ENCODE measurements around the gene C21orf58.

The C21orf58 gene

DNA sequence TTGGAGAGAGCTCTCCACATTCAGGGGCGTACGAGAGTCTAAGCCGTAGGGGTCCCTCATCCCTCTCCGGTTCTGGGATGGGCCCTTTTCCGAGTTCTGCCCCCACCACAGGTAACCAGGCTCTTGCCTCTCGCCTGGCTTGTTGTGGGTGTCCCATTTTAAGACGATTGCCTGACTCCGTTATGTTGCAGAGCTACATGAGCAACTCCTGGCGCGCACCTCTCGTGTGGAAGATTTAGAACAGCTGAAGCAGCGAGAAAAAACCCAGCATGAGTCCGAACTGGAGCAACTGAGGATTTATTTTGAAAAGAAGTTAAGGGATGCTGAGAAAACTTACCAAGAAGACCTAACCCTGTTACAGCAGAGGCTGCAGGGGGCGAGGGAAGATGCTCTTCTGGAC lies 29.2 kb upstream of the C21orf58 start:
- DNase-seq, result no peak

DNA sequence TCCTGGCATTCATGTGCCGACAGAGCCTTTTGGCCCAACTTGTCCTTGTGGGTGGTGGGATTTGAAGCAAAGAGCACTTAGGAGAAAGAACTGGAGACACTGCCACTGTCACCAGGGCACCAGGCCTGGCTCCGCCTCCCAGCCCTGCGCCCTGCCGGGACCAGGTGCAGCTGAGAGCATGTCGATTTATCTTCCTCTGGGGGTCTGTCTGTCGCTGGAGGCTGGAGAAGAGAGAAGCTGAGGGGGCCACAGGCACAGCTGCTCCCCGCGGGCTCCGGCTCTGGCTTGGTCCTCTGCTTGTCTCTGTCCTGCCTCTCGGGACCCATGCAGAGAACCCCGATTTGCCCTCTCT lies 28.5 kb upstream of the C21orf58 start:
- DNase-seq, result no peak

DNA sequence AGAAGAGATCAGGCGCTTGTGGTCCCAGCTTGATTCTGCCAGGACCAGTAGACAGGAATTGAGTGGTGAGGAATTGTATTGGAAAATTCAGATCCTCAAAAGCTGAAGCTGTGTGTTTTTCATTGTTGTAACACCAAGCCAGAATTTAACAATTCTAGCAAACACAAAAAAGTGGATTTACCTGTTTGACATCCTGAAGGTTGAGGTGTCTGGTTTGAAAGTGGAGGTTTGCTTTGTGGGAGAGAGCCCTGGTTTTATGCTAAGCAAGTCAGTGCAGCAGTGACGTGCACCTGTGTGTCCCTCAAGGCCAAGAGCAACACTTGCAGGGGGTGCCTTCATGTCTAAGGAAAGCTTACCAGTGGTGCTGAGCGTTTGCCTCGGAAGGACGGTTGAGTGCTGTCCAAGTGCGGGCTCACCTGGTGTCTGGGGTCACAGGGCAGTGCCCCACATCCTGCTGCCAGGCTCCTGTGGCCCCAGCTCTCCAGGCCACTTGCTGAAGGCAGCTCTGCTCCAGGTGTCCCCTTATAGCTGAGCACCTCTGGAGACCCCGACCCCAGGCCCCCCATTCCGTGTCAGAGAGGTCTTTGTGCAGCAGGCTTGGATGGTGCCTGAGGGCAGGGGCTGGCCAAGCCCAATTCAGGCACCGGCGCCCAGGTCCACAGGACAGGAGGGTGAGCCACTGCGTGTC lies 27.9 kb upstream of the C21orf58 start:
- DNase-seq, result no peak

DNA sequence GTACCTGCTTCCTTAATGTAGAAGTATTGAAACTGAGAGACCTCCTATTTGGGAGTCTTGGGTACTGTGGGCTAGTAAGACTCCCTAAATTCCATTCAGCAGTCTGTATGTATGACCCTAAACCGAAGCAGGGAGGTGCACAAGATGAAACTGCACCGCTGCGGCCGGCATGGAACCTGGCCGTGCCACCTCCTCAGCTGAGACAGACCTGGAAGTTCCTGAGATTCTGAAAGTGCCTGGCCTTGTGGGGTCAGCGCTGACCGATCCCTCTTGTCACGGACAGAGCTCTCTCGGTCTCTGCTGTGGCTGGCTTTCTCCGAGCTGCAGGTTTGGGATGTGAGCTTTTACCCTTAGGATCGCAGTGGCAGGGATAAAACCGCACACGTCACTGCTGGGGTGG lies 27.3 kb upstream of the C21orf58 start:
- DNase-seq, result no peak

DNA sequence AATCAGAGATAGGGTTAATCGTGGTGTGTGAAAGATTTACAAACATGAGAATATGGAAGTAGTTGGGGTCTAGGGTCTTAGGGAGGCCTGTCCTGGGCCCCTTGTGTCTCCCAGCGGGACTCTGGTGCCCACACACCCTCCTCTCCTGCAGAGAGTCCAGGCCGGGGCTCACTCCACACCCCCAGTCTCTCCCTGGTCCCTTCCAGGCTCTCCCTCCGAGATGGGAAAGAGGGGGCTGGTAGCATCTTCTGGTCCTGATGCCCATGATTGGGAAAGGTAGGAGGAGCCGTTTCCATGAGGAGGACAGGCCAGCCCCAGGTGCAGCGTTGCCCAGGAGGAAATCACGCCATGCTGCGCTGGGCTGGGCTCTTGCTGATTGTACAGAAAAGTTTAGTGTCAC lies 26.9 kb upstream of the C21orf58 start:
- DNase-seq, result no peak

DNA sequence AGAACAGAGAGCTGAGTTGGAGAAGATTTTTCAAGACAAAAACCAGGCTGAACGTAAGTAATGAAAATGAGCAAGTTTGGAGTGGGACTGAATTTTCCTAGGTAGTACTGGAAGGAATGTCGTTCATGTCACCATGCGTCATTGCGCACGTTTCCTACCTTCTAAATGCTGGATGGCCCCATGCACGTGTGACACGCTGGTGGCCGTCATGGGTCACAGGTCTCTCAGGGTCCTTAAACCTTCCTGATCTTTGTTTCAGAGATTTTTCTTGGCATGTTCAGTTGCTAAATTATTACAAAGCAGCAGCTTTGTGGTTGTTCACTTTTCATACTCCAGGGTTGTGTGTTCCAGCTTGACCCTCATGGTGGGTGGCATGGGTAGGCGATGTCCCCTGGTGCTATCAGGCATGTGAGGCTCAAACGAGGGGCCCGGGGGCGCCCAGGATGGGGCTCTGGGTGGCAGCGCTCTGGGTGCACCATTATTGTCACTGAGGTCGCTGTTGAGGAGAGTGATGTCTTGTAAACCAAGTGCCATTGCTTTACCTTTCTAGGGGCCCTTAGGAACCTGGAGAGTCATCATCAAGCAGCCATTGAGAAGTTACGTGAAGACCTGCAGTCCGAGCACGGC lies 25.6 kb upstream of the C21orf58 start:
- DNase-seq, result no peak

DNA sequence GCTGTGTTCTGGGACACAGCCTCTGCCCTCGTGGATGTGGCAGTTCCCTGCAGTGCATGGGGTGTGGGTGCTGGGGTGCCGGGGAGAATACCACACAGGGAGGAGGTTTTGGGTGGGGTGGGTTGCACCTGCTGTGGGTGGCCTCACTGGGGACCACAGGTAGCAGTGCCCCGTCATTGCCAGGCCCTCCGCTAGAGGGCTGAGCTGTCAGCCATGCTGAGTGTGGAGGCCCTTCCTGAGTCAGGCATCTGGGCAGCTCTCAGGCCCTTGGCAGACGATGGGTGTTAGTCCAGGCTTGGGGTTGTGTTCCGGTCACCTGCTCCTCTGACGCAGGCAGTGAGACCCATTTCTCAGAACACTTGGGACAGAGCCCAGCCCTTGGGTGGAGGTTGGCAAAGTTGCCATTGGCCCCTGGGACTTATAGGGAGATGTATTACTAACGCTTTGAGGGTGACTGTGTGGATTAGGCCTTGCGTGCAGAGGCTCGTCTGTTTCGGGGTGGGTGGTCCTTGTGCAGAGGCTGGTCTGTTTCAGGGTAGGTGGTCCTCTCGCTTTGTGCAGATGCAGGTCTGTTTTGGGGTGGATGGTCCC lies 24.2 kb upstream of the C21orf58 start:
- DNase-seq, result no peak

DNA sequence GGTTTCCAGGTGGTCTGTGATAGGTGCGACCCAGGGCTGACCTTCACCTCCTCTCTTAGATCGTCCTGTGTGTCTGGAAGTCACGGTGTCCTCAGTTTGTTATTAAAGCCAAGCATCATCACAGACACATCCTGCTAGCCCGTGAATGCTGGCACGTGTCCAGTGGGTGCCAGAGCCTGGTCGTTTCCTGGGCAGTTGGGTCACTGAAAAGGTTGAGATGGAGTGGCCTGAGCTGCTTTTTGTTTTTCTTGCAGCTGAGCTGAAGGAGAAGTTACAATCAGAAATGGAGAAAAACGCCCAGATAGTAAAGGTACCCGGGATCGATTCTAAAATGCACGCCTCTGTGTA lies 23.5 kb upstream of the C21orf58 start:
- DNase-seq, result no peak

DNA sequence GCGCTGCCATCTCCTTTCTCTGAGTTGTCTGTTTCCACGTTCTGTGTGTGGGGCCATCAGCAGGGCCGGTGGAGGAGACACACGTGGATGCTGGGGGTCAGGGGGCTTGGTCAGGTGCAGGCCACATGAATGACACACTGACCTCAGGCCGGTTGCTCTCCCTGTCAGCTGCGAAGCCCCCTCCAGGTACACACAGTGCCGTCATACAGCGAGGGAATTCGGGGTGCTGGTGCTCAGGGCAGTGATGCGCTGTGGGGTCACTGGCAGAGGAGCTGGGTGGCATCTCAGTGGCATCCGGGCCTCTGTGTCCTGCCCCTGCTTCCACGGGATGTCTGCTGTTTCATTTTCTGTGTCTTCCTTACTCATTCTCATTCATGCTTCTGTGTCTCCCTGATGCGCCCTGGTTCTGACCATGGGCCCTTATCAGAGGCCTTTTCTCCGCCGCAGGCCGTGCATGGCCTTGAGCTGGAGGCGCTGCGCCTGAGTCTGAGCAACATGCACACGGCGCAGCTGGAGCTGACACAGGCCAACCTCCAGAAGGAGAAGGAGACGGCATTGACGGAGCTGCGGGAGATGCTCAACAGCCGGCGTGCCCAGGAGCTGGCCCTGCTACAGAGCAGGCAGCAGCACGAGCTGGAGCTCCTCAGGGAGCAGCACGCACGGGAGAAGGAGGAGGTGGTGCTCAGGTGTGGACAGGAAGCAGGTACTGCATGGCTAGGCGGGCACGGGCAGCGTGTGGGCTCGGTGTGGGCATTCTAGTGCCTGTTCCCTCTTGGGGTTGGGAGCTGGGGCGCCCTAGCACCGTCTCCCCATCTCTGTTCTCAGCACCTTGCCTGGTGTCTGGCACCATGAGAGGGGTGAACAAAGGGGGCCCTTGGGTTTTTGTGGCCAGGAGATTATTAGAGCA lies 22.9 kb upstream of the C21orf58 start:
- no peak for DNase-seq

DNA sequence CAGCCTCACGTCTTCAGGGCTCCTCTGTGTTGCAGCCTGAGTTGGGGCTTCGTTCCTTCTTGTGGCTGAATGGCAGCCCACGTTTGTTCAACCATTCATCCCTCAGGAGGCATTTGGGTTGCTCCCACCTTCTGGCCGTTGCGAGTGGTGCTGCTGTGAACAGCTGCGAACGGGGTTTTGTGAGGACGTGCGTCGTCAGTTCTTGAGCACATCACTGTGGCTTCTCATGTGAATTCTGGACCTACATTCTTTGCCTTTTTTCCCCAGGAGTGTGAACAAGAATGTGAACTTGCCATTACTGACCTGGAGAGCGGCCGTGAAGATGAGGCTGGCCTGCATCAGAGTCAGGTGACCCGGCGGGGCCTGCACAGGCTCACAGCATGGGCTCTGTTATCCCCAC lies 22.2 kb upstream of the C21orf58 start:
- DNase-seq, result no peak

DNA sequence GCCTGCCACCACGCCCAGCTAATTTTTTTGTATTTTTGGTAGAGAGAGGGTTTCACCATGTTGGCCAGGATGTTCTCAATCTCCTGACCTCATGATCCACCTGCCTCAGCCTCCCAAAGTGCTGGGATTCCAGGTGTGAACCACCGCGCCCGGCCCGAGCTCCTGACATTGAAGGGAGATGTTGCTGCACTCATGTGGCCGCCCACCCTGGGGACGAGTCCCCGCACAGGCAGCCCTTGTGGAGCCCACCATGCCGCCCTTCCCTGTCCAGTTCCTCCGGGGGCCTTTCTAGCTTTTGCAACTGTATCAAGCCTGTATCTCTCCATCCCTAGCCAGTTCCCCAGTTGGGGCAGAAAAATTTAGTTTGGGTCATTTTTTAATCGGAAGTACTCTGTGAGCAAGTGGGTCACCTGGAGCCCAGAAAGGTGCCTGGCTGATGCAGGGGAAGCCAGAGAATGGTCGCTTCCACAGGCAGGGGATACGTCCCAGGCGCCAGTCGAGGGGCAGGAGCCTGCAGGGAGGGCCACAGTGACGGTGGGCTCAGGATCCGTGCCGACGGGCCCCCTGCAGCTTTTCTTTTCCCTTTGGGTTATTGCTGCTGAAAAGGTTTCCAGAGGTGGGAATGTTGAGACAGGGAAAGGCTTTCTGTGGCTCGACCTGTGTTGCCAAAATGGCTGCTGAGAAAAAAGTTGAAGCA lies 20.7 kb upstream of the C21orf58 start:
- no peak for DNase-seq

DNA sequence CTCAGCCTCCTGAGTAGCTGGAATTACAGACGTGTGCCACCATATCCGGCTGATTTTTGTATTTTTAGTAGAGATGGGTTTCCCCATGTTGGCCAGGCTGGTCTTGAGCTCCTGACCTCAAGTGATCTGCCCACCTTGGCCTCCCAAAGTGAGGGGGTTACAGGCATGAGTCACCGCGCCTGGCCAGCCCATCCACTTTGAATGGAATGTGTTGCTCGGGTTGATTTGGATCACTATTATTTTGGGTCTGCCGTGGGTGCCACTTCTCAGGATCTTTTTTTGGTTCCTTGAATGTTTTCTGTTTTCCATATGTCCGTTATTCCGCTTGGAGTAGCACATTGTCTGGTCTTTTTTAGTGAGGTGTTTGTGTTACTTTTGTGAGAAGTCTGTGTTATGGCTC lies 17.3 kb upstream of the C21orf58 start:
- no peak for DNase-seq

DNA sequence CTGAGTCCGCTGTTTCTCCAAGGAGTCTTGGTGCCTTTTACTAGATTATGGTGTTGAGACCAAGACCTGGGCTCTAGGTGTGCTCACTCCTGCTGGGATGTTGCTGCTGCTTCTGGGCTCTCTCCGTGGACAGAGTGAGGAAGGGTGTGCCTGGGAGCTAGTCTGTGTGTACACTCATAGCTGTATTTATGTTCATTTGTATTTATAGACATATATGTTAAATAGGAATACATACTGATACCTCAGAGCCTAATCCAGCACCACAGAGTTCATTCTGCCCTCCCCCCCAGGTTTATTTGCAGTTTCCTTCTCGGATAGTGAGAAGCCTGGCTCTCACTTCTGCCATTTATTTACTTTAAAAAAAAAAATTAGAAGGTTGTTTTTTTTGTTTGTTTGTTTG lies 12.9 kb upstream of the C21orf58 start:
- no peak for DNase-seq

DNA sequence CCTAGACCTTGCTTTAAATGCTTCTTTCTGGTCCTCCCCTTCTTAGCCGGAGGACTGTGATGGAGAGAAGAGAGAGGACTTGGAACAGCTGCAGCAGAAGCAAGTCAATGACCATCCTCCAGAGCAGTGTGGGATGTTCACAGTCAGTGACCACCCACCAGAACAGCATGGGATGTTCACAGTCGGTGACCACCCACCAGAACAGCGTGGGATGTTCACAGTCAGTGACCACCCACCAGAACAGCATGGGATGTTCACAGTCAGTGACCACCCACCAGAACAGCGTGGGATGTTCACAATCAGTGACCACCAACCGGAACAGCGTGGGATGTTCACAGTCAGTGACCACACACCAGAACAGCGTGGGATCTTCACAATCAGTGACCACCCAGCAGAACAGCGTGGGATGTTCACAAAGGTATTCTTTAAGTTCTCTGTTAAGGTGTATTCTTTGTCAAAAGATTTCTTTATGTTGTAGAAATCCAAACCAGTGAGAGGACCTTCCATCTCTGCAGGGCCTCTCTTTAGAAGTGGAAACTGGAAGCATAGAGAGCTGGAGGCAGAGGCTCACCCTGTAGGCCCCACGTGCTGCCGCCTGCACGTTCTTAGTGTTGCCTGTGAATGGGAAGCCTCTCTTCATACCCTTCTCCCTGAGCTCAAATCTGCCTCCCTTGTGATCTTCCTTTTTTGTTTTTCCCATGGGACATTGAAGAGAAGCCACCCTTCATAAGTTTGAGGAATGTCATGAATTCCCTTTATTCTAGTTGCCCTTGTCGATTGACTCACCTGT lies 10.9 kb upstream of the C21orf58 start:
- DNase-seq, result no peak

DNA sequence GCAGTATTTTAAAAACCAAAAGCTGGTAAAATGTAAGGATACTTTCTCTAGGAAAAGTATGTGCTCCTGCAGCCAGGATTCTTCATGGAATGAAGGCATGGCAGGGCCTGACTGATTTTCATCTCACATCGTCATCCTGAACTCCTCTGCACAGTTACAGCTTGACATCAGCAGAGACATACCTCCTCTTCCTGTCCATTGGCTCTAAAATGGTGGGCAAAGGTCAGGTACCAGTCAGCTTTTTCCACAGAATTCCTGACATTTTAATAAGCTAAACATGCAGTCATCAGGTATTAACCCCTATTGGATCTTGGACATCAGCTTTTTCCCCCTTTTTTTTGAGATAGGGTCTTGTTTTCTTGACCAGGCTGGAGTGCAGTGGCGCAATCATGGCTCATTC lies 6.1 kb upstream of the C21orf58 start:
- DNase-seq, result no peak

DNA sequence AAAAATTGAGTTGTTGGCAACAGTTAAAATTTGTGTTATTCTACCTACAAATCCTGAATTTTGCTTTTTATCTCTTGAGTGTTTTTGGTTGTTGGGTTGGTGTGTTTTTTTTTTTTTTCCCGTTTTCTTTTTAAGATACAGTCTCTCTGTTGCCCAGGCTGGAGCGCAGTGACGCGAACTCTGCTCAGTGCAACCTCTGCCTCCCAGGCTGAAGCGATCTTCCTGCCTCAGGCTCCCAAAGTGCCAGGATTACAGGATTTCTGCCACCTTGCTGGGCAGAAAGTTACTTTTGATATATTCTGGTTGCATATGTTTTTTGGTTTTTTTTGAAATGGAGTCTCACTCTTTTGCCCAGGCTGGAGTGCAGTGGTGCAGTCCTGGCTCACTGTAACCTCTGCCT lies 4.5 kb upstream of the C21orf58 start:
- DNase-seq, result no peak

DNA sequence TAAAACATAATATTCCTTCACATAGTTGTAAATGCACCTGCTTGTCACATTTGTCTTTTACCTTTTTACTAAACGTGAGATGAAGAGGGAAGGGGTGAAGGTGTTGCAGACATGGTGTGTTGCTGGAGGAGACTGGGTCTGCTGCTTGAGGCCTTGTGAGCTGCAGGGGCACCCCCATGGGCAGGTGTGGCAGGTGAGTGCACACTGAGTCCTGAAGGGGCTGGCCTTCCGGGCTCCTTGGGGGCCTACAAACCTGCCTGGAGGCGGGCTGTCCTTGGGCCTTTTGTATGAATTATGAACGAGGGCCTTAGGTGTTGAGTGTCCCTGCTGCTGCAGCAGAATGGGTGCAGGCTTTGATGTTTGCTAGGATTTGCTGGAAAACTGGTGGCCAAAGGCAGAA lies 4.0 kb upstream of the C21orf58 start:
- DNase-seq, result no peak

DNA sequence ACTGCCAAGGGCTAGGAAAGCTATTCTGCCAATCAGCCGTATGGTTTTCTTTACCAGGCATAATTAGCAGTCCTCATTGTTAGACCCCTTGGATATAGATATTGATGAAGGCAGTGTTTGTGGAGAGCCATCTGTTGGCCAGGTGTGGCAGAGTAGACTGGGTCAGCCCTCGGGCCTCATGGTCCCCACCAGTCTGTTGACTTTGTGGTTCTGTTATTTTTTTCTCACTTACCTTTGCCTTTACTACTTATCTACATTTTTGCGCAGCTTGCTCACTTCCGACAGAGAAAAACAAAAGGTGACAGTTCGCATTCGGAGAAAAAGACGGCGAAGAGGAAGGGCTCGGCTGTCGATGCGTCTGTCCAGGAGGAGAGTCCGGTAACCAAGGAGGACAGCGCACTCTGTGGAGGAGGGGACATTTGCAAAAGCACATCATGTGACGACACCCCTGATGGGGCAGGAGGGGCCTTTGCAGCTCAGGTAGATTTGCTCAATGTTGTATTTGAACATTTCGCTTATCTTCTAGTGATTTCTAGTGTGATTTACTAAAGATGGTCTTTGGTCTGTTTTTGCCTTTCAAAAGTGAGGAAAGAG lies 2.5 kb upstream of the C21orf58 start:
- no peak for DNase-seq

DNA sequence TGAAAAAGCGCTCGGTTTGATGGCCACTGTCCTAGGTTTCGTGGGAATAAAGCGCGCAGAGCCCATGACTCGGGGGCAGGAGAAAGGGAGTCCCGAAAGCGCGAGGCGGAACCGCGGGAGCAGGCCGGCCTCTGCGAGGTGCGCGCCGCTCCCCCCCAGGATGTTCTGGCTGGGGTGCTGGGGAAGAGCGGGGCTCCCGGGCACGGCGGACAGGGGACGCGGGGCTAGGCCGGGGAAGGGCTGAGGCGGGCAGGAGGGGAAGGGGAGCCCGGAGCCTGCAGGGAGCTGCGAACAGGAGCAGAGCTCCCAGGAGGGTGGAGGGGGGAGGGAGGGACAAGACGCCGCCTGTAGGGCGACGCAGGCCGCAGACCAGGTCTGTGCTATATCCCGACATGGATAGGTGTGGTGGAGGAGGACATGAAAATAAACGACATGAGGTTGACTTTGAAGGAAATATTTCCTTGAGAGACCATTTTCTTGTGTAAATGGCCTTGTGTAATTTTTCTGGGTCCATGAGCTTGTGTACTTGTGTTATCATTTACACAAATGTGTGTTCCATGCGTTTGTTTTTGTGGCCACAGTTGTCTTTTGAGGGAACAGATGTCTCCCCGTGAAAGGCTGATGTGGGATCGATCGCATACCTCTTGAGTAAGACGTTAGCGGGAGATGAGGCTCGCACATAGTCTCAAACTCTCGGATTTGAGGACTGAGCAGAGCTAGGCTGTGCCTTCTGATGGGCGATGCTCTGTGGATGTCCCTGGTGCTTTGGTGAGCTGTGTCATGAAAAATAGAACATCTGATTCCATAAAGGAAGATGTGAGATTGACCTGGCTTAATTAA lies 1.6 kb upstream of the C21orf58 start:
- DNase-seq, result peak; percentile 42

DNA sequence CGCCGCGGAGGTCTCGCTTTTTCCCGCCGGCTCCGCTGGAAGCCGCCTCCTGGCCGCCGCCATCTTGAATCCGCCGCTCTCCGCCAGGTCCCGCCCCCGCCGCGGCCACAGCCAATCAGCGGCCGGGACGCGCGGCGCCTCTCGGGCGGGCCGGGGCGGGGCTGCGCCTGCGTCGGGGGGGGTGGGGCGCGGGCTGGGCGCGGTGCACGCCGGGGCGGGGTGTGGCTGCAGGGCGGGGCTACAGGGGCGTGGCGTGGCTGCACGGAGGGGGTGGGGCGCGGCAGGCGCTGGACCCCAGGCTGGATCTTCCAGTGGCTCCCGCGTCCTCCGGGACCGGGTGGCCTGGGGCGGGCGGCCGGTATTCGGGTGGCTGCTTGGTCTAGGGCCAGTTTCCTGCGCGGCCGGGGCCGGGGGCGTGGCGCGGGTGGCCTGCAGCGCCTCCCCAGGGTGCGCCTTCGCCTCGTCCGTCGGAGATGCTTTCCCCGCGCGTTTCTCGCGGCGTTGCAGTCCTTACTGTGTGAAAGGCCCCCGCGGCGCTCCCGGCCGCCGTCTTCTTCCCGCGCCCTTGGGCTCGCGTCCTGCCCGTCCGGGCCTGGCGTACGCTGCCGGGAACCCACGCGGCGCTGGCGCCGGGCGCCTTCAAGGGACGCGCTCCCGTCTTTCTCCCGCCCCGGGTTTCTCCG lies 861 bp upstream of the C21orf58 start:
- peak; percentile 88 for DNase-seq

Data from stimulated activated CD4-positive, alpha-beta T cell treated with anti-CD3 and anti-CD28 coated beads, Interleukin-4, amount 100 ng/mL, for 24 hours (primary cell).